Non-pigmented ciliary epithelial cell (primary cell): Measurements from ENCODE around the gene C16orf86.

Experiments used
- DNase-seq: peaks from one replicate; pipeline ENCODE4 v3.0.0-alpha.2; 2010; ENCODE audit warnings: low read depth

Gene C16orf86

GRCh38 chr16:67667453-67667816 lies 821 bp downstream of the C16orf86 start:
- DNase-seq = no peak

- peak; percentile 60 for DNase-seq
Observed at GRCh38 chr16:67667817-67668494, 1.3 kb downstream of the C16orf86 start.

GRCh38 chr16:67668495-67669157 lies 2.0 kb downstream of the C16orf86 start:
- no peak for DNase-seq

GRCh38 chr16:67669499-67670101 lies 3.0 kb downstream of the C16orf86 start:
- no peak for DNase-seq

GRCh38 chr16:67672306-67672705 lies 5.7 kb downstream of the C16orf86 start:
- no peak for DNase-seq

GRCh38 chr16:67672739-67673662 lies 6.4 kb downstream of the C16orf86 start:
- DNase-seq = no peak

- no peak for DNase-seq
Observed at GRCh38 chr16:67673712-67674580, 7.3 kb downstream of the C16orf86 start.

GRCh38 chr16:67674851-67675578 lies 8.4 kb downstream of the C16orf86 start:
- DNase-seq = no peak

- no peak for DNase-seq
Observed at GRCh38 chr16:67675579-67675935, 8.9 kb downstream of the C16orf86 start.

GRCh38 chr16:67675999-67676398 lies 9.4 kb downstream of the C16orf86 start:
- DNase-seq = no peak

GRCh38 chr16:67676516-67676915 lies 9.9 kb downstream of the C16orf86 start:
- no peak for DNase-seq

- DNase-seq = no peak
Observed at GRCh38 chr16:67676939-67677338, 10.3 kb downstream of the C16orf86 start.

- DNase-seq = no peak
Observed at GRCh38 chr16:67677712-67678111, 11.1 kb downstream of the C16orf86 start.

- DNase-seq = no peak
Observed at GRCh38 chr16:67678354-67679023, 11.9 kb downstream of the C16orf86 start.

- no peak for DNase-seq
Observed at GRCh38 chr16:67679935-67680897, 13.6 kb downstream of the C16orf86 start.

- no peak for DNase-seq
Observed at GRCh38 chr16:67683767-67684166, 17.2 kb downstream of the C16orf86 start.

GRCh38 chr16:67685388-67686112 lies 18.9 kb downstream of the C16orf86 start:
- DNase-seq = no peak
